ENCODE results near the gene KIAA2012.

The KIAA2012 gene

DNA sequence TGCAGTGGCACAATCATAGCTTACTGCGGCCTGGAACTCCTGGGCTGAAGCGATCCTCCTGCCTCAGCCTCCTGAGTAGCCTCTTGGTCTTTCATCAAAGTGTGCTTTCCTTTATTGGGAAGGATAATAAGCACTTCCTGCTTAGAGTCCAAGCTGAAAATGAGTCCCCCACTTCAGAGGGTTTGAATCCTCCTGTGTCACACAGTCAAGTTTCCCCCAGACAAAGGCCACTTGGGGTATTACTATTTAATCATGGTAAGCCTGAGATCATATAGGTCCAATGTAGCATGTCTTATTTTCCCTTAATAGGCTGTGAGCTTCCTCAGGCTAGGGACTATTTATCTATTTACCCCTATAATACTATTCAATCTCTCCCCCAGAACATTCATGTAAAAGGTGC is 11.4 kb upstream of the KIAA2012 start:
- H3K27me3 Mint-ChIP-seq: peaks cover 46% of the 10 kb centered on the region
- no peaks in the 10 kb centered on the region for H3K9me3 Mint-ChIP-seq
- DNase-seq (no peak), ATAC-seq (no peak)
- peaks cover 4% of the 10 kb centered on the region for H3K4me1 Mint-ChIP-seq
- no peak overlapping the region for H3K4me3 Mint-ChIP-seq
- H3K27ac Mint-ChIP-seq: no peak overlapping the region

DNA sequence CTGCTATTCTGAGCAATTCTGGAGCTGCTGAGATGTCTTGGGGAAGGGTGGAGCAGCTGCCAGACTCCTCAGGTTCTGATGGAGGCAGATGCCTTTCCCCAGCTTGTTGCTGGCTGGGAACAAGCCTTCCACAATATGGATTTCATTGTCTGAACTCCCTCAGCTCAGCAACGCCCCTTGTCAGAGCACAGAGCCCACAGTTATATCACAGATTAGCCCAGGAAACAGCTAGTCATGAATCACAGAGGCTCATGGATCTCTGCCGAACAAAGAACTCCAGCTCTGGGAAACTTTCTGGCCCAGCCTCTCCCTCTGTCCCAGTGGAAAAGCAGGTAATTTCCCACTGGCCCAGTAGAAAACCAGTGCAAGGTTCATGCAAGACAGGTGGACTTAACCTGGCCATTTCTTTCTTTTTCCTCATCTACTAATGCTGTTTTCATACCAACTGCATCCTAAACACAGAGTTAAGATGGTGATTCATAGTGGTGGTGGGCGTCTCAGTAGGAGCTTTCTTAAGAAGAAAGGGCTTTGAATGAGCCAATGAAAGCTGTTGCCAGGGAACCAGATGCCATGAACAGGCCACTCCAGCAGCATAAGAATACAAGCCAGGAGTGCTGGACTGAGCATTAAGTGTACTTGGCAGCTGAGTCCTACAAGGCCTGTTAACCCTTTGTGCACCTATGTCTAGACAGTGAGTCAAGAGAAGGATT is 8.7 kb upstream of the KIAA2012 start:
- Mint-ChIP-seq H3K4me1 (peaks cover 4% of the 10 kb centered on the region), H3K27ac (no peak overlapping the region), H3K4me3 (no peak overlapping the region), H3K27me3 (peaks cover 39% of the 10 kb centered on the region), H3K9me3 (no peaks in the 10 kb centered on the region)
- no peak for DNase-seq
- ATAC-seq: no peak

DNA sequence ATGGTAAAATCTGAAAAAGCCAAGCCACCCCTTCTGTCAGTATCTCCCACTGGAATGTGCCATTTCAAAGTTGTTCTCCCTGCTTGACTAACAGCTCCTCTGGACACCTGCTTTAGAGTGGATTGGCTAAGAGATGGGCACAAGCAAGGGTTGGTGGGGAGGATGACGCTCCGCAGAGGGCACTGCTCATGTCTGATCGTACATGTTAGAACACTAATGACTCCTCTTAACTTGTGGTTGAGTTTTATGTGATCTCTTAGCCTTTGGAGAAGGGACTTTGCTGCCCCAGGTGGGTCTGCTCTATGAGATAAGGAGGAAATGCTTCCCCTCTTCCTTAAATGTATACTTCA is 8.2 kb upstream of the KIAA2012 start:
- Mint-ChIP-seq H3K27ac (no peak overlapping the region), H3K4me3 (no peak overlapping the region), H3K9me3 (no peaks in the 10 kb centered on the region), H3K4me1 (peaks cover 4% of the 10 kb centered on the region), H3K27me3 (peaks cover 34% of the 10 kb centered on the region)
- ATAC-seq (no peak), DNase-seq (no peak)

GRCh38 chr2:202065876-202066275 is 7.2 kb upstream of the KIAA2012 start:
- Mint-ChIP-seq H3K4me1 (peaks cover 4% of the 10 kb centered on the region), H3K4me3 (no peak overlapping the region), H3K27ac (no peak overlapping the region), H3K9me3 (no peaks in the 10 kb centered on the region), H3K27me3 (peaks cover 33% of the 10 kb centered on the region)
- no peak for DNase-seq
- ATAC-seq: no peak

GRCh38 chr2:202066875-202067274 is 6.2 kb upstream of the KIAA2012 start:
- no peak for DNase-seq
- peaks cover 29% of the 10 kb centered on the region for H3K27me3 Mint-ChIP-seq
- ATAC-seq: no peak
- H3K27ac Mint-ChIP-seq: no peak overlapping the region
- peaks cover 10% of the 10 kb centered on the region for H3K4me1 Mint-ChIP-seq
- H3K4me3 Mint-ChIP-seq: no peak overlapping the region
- no peaks in the 10 kb centered on the region for H3K9me3 Mint-ChIP-seq

DNA sequence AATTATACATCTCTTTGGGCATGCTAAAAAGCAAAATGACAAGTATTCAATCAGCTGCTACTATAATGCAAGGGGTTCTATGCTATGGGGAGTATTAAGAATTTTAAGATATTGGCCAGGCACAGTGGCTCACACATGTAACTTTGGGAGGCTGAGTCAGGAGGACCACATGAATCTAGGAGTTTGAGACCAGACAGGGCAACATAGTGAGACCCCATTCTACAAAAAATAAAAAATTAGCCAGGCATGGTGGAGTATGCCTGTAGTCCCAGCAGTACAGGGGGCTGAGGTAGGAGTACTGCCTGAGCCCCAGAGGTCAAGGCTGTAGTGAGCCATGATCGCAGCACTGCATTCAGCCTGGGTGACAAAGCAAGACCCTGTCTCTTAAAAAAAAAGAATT is 5.5 kb upstream of the KIAA2012 start:
- DNase-seq: no peak
- peaks cover 22% of the 10 kb centered on the region for H3K27me3 Mint-ChIP-seq
- H3K9me3 Mint-ChIP-seq: no peaks in the 10 kb centered on the region
- no peak overlapping the region for H3K4me3 Mint-ChIP-seq
- ATAC-seq: no peak
- H3K4me1 Mint-ChIP-seq: peaks cover 10% of the 10 kb centered on the region
- H3K27ac Mint-ChIP-seq: no peak overlapping the region

- Mint-ChIP-seq H3K27me3 (peaks cover 25% of the 10 kb centered on the region), H3K4me3 (no peak overlapping the region), H3K27ac (no peak overlapping the region), H3K4me1 (peaks cover 10% of the 10 kb centered on the region), H3K9me3 (no peaks in the 10 kb centered on the region)
- no peak for DNase-seq
- no peak for ATAC-seq
Observed at GRCh38 chr2:202069170-202070067, 3.6 kb upstream of the KIAA2012 start.

GRCh38 chr2:202071107-202071506 is 1.9 kb upstream of the KIAA2012 start:
- Mint-ChIP-seq H3K4me1 (peaks cover 6% of the 10 kb centered on the region), H3K9me3 (no peaks in the 10 kb centered on the region), H3K27ac (no peak overlapping the region), H3K4me3 (no peak overlapping the region), H3K27me3 (peaks cover 16% of the 10 kb centered on the region)
- ATAC-seq: no peak
- no peak for DNase-seq

GRCh38 chr2:202072226-202072625 is 829 bp upstream of the KIAA2012 start:
- Mint-ChIP-seq H3K27ac (no peak overlapping the region), H3K27me3 (peaks cover 11% of the 10 kb centered on the region), H3K9me3 (no peaks in the 10 kb centered on the region), H3K4me1 (peaks cover 6% of the 10 kb centered on the region), H3K4me3 (no peak overlapping the region)
- ATAC-seq (no peak), DNase-seq (no peak)

DNA sequence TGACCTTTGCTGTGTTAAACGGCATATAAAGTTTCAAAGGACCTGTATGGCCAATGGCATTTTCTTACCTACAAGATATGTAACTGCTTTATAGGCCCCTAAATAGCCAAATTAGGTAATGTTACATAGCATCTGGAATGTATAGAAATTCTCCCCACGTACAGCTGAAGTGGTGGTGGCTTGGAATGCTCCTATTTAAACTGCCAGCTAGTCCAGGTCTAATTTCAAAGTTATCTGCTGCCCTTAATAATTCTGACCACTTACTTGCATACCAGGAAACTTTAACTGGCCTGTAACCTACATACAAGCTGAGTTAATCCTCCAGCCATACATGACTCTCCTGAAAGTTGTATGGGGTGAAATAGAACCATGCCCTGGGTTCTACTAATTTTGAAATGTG is 1.3 kb downstream of the KIAA2012 start:
- no peak for DNase-seq
- no peak for ATAC-seq
- Mint-ChIP-seq H3K27ac (no peak overlapping the region), H3K9me3 (no peaks in the 10 kb centered on the region), H3K27me3 (peaks cover 7% of the 10 kb centered on the region), H3K4me1 (peaks cover 6% of the 10 kb centered on the region), H3K4me3 (no peak overlapping the region)

DNA sequence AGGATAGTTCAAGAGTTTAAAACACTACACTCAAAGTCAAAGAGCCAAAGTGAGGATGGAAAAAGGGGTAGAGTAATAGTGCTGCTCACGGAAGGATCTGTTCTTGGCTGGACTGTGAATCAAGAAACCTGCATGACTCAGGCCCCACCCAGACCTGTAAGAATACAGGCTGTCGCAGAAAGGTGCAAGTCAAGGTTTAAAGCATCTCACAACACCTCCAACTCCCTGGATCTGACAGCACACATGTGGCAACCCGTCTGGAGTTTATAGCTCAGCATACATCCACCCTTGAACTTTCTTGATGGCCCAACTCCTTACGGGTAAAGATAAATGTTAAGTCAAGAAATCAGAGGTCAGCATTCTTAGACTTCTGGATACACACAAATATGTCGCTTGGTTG is 6.3 kb downstream of the KIAA2012 start:
- Mint-ChIP-seq H3K9me3 (no peaks in the 10 kb centered on the region), H3K4me1 (no peaks in the 10 kb centered on the region), H3K4me3 (no peak overlapping the region), H3K27me3 (no peaks in the 10 kb centered on the region), H3K27ac (no peak overlapping the region)
- no peak for ATAC-seq
- DNase-seq: no peak

- DNase-seq: no peak
- no peak for ATAC-seq
- no peaks in the 10 kb centered on the region for H3K4me1 Mint-ChIP-seq
Observed at GRCh38 chr2:202084265-202084664, 11.2 kb downstream of the KIAA2012 start.

DNA sequence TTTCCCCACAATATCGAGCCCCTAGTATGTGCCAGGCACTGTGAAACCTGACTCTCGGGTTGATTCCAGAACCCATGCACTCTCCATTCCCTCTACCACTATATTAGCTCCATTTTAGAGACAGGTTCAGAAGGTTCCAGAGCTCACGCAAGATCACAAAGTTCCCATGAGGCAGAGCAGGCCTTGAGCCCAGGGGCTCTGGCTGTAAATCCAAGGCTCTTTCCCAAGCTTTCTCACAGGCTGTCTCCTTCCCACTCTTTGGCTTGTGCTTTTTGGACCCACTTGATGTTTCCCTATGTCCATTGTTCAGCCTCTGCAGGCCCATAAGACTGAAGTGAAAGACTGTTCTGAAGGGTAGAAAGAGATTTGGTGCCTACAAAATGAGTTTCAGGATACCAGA is 15.7 kb downstream of the KIAA2012 start:
- Mint-ChIP-seq H3K4me1 (no peaks in the 10 kb centered on the region), H3K27ac (no peak overlapping the region), H3K9me3 (no peaks in the 10 kb centered on the region), H3K27me3 (peaks cover 10% of the 10 kb centered on the region), H3K4me3 (no peak overlapping the region)
- ATAC-seq: no peak
- DNase-seq: no peak

More at GRCh38 chr2:202084265-202084664, 11.2 kb downstream of the KIAA2012 start:
- no peaks in the 10 kb centered on the region for H3K27me3 Mint-ChIP-seq
- no peaks in the 10 kb centered on the region for H3K9me3 Mint-ChIP-seq
- no peak overlapping the region for H3K27ac Mint-ChIP-seq
- no peak overlapping the region for H3K4me3 Mint-ChIP-seq

DNA sequence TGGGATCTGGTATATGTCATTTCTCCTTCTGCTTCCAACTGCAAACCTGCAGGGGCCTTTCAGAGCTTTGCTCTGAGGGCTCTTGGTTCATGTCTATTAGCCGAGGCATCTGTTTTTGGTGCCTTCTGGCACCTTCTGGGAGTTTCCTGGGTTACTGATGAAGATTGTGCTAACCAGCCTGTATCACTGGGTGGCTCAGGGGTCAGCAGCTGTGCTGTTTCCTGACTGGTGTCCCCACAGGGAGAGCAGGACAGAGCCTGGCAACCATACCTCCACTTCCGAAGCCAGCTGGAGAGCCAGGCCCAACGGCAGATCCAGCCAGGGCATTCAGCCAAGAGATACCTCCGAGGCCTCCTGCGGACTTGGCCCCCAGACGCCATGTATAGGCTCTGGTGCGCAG is 17.5 kb downstream of the KIAA2012 start:
- Mint-ChIP-seq H3K4me3 (no peak overlapping the region), H3K27ac (no peak overlapping the region), H3K4me1 (no peaks in the 10 kb centered on the region), H3K27me3 (peaks cover 10% of the 10 kb centered on the region), H3K9me3 (no peaks in the 10 kb centered on the region)
- ATAC-seq (no peak), DNase-seq (no peak)

DNA sequence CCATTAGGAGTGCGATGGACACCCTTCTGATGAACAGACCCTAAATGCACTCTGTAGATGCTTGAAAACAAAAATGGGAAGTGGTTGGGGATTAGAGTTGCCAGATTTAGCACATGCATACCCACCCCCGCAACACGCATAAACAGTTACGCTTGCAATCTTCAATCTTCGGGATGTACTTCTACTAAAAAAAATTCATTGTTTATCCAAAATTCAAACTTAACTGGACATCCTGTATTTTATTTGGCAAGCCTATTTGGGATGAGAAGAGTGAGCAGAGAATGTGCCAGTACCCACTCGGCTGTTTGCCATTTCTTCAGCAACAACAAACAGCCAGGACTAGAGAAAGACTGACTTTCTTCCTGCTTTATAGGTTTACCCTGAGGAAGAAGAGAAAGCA is 18.4 kb downstream of the KIAA2012 start:
- DNase-seq: no peak
- Mint-ChIP-seq H3K4me1 (no peaks in the 10 kb centered on the region), H3K4me3 (no peak overlapping the region), H3K27me3 (peaks cover 10% of the 10 kb centered on the region), H3K27ac (no peak overlapping the region), H3K9me3 (no peaks in the 10 kb centered on the region)
- no peak for ATAC-seq

DNA sequence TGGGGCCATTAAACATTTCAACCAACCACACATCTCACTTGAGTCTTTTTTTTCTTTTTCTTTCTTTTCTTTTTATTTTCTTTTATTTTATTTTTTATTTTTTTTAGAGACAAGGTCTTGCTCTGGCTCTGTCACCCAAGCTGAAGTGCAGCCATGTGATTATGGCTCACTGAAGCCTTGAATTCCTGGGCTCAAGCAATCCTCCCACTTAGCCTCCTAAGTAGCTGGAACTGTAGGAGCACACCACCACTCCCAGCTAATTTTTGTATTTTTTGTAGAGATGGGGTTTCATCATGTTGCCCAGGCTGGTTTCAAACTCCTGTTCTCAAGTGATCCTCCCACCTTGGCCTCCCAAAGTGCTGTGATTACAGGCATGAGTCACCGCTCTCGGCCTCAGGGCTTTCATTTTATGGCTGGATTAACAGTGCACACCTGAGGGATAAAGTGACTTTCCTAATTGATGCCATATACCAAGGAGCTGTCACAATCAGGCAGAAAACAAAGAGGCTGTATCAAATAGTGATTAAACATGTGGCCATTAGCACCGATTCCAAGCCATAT is 21.5 kb downstream of the KIAA2012 start:
- Mint-ChIP-seq H3K27me3 (peaks cover 10% of the 10 kb centered on the region), H3K4me1 (no peaks in the 10 kb centered on the region), H3K4me3 (no peak overlapping the region), H3K27ac (no peak overlapping the region), H3K9me3 (no peaks in the 10 kb centered on the region)
- DNase-seq (no peak), ATAC-seq (no peak)
